Activated naive CD8-positive, alpha-beta T cell treated with anti-CD3 and anti-CD28 coated beads, Interleukin-2, amount 50 U/mL, for 24 hours (primary cell): Measurements from ENCODE around the gene ASPN.

Experiments
- ATAC-seq: fragments of 150-1000 bp; cut with Tn5 transposase; one replicate; pipeline ENCODE4 v1.10.0; 2021
- DNase-seq: peaks from one replicate; pipeline ENCODE4 v3.0.0; 2021
- H3K27ac Mint-ChIP-seq: one replicate; pipeline ENCODE4 v1.8.0; 2021; ENCODE audit warnings: mild to moderate bottlenecking, mixed read lengths
- H3K27me3 Mint-ChIP-seq: one replicate; pipeline ENCODE4 v1.8.0; 2021; ENCODE audit warnings: mixed read lengths
- H3K36me3 Mint-ChIP-seq: one replicate; pipeline ENCODE4 v1.8.0; 2021; ENCODE audit warnings: low read depth, mixed read lengths
- H3K4me1 Mint-ChIP-seq: one replicate; pipeline ENCODE4 v1.8.0; 2021; ENCODE audit warnings: mixed read lengths
- H3K4me3 Mint-ChIP-seq: one replicate; pipeline ENCODE4 v1.8.0; 2021; ENCODE audit warnings: mild to moderate bottlenecking, moderate library complexity, mixed read lengths
- H3K9me3 Mint-ChIP-seq: one replicate; pipeline ENCODE4 v1.8.0; 2021; ENCODE audit warnings: mixed read lengths

ASPN gene

GRCh38 chr9:92512622-92513021 lies 30.3 kb upstream of the ASPN start:
- H3K27me3 Mint-ChIP-seq = no peaks in the 10 kb centered on the region
- no peaks in the 10 kb centered on the region for H3K9me3 Mint-ChIP-seq
- no peak overlapping the region for H3K4me3 Mint-ChIP-seq
- peaks cover 5% of the 10 kb centered on the region for H3K4me1 Mint-ChIP-seq
- no peaks in the 10 kb centered on the region for H3K36me3 Mint-ChIP-seq
- no peak for DNase-seq
- peak overlapping the region; percentile 6 for H3K27ac Mint-ChIP-seq
- ATAC-seq = peak; percentile 77

DNA sequence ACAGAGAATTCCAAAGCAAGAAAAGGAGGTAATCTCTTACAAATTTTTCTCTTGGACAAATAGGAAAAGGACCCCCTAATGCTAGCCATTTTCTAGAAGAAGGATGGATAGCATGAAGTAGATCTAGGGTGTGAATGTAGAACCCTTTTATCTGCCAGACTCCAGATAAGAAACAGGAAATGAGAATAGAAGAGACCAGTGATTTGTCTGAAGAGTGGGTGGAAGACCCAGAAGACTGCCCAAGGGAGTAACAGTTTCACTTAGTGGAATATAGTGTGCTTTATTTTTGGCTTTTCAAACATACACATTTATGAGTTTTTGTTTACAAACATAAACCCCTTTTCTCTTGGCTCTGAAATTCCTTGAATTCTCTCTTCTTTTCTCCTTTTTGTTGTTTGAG lies 28.4 kb upstream of the ASPN start:
- H3K4me3 Mint-ChIP-seq = no peak overlapping the region
- H3K27ac Mint-ChIP-seq = no peak overlapping the region
- DNase-seq (no peak), ATAC-seq (no peak)
- H3K9me3 Mint-ChIP-seq = no peaks in the 10 kb centered on the region
- no peaks in the 10 kb centered on the region for H3K27me3 Mint-ChIP-seq
- H3K4me1 Mint-ChIP-seq = peaks cover 5% of the 10 kb centered on the region
- H3K36me3 Mint-ChIP-seq = no peaks in the 10 kb centered on the region

- DNase-seq = no peak
- Mint-ChIP-seq H3K27ac (no peak overlapping the region), H3K4me3 (no peak overlapping the region), H3K27me3 (no peaks in the 10 kb centered on the region), H3K4me1 (peaks cover 5% of the 10 kb centered on the region), H3K36me3 (no peaks in the 10 kb centered on the region), H3K9me3 (no peaks in the 10 kb centered on the region)
- no peak for ATAC-seq
Measured at GRCh38 chr9:92509050-92509449, 26.7 kb upstream of the ASPN start.

DNA sequence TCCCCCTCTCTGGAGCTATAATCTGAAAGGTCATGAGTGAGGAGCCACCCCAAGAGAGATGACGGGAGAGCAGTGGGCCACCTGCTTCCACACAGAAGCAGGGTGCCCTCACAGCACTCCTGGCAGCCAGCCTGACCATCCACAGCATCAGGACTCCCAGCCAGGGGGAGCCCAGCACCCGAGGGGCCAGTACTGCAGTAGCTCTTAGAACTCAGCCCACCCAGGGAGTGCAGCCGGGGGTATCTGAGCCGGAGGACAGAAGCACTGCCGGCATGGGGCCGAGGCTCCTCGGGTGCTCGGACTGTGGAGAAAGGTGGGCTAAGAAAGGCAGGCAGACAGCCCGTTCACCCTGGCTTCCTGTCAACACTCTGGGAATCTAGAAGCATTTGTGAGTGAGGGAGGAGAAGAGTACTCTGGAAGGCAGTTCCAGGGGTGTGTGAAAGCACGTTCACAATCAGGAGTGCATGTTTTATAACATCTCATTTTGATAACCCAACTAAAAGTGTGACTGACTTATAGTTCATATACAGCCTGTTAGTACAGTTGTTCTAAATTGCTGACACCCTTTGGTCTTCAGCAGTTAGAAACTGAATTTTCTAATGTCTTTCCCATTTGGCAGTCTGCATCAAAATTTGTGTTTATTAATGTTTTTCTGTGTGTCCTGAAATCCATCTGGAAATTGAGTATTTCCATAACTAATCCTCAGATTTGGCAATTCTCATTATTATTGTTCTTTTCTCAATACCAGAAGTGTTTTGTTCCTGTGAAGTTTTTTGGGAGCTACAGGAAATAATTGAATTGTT lies 25.9 kb upstream of the ASPN start:
- no peaks in the 10 kb centered on the region for H3K36me3 Mint-ChIP-seq
- no peak overlapping the region for H3K4me3 Mint-ChIP-seq
- ATAC-seq (no peak), DNase-seq (no peak)
- H3K27me3 Mint-ChIP-seq = no peaks in the 10 kb centered on the region
- H3K27ac Mint-ChIP-seq = no peak overlapping the region
- no peaks in the 10 kb centered on the region for H3K9me3 Mint-ChIP-seq
- H3K4me1 Mint-ChIP-seq = peaks cover 5% of the 10 kb centered on the region

DNA sequence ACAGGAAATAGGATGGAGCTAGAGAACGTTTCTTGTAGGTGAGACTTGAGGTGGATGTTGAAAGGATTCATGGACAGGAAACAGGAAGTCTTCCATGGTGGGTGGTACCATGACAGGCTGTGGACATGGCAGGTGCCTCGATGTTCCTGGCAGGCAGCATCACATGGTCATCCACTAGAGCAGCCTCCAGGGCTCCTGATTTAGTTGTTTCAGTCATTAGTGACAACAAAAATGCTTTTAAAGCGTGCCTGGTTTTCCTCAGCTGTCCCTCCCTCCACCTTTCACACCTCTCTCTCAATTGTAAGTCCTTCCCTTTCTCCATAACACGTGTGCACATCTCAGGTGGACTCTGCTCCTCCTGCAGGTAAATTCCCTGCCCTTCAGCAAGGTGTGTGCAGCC lies 25.2 kb upstream of the ASPN start:
- no peaks in the 10 kb centered on the region for H3K9me3 Mint-ChIP-seq
- no peaks in the 10 kb centered on the region for H3K36me3 Mint-ChIP-seq
- ATAC-seq (no peak), DNase-seq (no peak)
- no peaks in the 10 kb centered on the region for H3K27me3 Mint-ChIP-seq
- H3K4me1 Mint-ChIP-seq = peaks cover 5% of the 10 kb centered on the region
- no peak overlapping the region for H3K4me3 Mint-ChIP-seq
- H3K27ac Mint-ChIP-seq = no peak overlapping the region

GRCh38 chr9:92507005-92507404 lies 24.7 kb upstream of the ASPN start:
- Mint-ChIP-seq H3K4me1 (peaks cover 2% of the 10 kb centered on the region), H3K27ac (no peak overlapping the region), H3K4me3 (no peak overlapping the region), H3K9me3 (no peaks in the 10 kb centered on the region), H3K36me3 (no peaks in the 10 kb centered on the region), H3K27me3 (no peaks in the 10 kb centered on the region)
- no peak for ATAC-seq
- no peak for DNase-seq

DNA sequence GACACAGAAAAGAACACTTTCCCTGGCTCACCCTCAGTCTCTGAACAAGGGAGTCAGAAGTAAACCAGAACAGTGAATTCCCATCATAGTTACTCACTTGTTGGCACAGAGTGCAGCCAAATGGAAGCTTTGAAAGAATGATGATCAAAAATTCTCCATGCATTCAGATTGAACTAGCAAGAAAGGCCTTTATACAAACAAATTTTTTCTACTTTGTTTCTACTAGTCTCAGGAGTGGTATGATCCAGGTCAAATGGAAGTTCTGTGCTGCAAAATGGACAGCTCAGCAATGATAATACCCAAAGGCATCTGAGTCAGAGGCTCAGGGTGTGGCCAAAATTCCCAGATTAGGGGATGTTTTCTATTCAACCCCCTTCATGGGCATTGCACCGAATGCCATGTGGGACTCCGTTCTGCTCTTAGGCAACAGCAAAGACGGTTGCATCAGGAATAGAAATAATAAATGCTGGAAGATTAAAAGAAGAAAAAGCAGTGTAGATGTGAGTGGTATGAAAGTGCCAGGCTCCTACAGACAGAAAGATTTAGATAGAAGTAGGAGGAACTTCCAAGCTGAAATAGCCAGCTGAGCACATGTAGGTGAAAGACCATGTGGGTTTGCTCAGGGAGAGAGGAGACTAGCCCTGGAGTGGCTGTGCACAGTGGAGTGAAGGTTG lies 24.0 kb upstream of the ASPN start:
- H3K36me3 Mint-ChIP-seq = no peaks in the 10 kb centered on the region
- H3K27ac Mint-ChIP-seq = no peak overlapping the region
- H3K27me3 Mint-ChIP-seq = no peaks in the 10 kb centered on the region
- DNase-seq = no peak
- H3K4me3 Mint-ChIP-seq = no peak overlapping the region
- H3K9me3 Mint-ChIP-seq = no peaks in the 10 kb centered on the region
- peaks cover 2% of the 10 kb centered on the region for H3K4me1 Mint-ChIP-seq
- no peak for ATAC-seq

- DNase-seq (no peak), ATAC-seq (no peak)
- Mint-ChIP-seq H3K27ac (no peak overlapping the region), H3K4me1 (no peaks in the 10 kb centered on the region), H3K4me3 (no peak overlapping the region), H3K36me3 (no peaks in the 10 kb centered on the region), H3K27me3 (no peaks in the 10 kb centered on the region), H3K9me3 (no peaks in the 10 kb centered on the region)
Measured at GRCh38 chr9:92504881-92505280, 22.6 kb upstream of the ASPN start.

DNA sequence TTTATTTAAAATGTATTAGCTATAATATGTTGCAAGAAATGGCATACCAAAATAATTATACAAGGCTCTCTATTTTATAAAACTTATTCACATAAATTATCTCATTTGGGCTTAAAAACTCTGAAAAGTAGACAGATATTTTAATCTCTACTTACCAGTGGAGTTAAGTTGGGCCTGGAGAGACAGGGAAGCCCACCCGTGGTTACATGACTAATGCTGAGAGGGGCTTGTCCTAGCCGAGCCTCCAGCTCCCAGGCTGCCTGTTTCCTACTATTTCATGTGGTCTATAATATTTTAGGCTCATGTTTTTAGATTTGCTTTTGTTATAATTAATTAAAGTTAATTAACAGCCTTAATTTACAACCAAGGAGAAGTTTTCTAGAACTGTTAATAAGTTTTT lies 20.9 kb upstream of the ASPN start:
- no peak for DNase-seq
- no peak overlapping the region for H3K27ac Mint-ChIP-seq
- H3K4me1 Mint-ChIP-seq = no peaks in the 10 kb centered on the region
- no peak for ATAC-seq
- no peaks in the 10 kb centered on the region for H3K9me3 Mint-ChIP-seq
- no peaks in the 10 kb centered on the region for H3K36me3 Mint-ChIP-seq
- H3K4me3 Mint-ChIP-seq = no peak overlapping the region
- H3K27me3 Mint-ChIP-seq = no peaks in the 10 kb centered on the region

- no peaks in the 10 kb centered on the region for H3K27me3 Mint-ChIP-seq
- H3K27ac Mint-ChIP-seq = no peak overlapping the region
Measured at GRCh38 chr9:92501671-92502393, 19.5 kb upstream of the ASPN start.

GRCh38 chr9:92500725-92501124 lies 18.4 kb upstream of the ASPN start:
- no peak overlapping the region for H3K27ac Mint-ChIP-seq
- no peak overlapping the region for H3K4me3 Mint-ChIP-seq
- no peaks in the 10 kb centered on the region for H3K27me3 Mint-ChIP-seq
- no peaks in the 10 kb centered on the region for H3K4me1 Mint-ChIP-seq
- H3K36me3 Mint-ChIP-seq = peaks cover 2% of the 10 kb centered on the region
- H3K9me3 Mint-ChIP-seq = no peaks in the 10 kb centered on the region
- ATAC-seq (no peak), DNase-seq (no peak)

More at GRCh38 chr9:92501671-92502393, 19.5 kb upstream of the ASPN start:
- Mint-ChIP-seq H3K4me1 (no peaks in the 10 kb centered on the region), H3K36me3 (peaks cover 2% of the 10 kb centered on the region), H3K9me3 (no peaks in the 10 kb centered on the region), H3K4me3 (no peak overlapping the region)
- no peak for ATAC-seq
- peak; percentile 8 for DNase-seq

DNA sequence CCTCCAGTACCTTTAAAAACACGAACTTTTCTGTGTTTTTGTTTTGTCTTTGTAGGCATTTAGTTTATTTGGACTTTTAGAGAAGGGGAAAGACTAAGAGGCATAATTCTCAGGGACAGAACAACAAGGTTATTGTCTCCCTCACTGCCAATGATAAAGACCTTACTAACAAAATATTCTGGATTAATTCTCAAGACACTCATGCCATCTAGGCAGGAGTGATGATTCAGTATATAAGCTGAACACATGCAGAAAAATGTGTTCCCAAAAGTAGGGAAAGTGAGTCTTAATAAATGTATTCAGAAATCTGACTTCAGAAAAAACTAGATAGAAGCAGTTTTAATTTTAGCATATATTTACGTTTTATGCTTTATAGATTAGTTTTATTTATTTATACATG lies 17.4 kb upstream of the ASPN start:
- no peaks in the 10 kb centered on the region for H3K27me3 Mint-ChIP-seq
- H3K4me1 Mint-ChIP-seq = no peaks in the 10 kb centered on the region
- H3K27ac Mint-ChIP-seq = no peak overlapping the region
- no peaks in the 10 kb centered on the region for H3K9me3 Mint-ChIP-seq
- no peak overlapping the region for H3K4me3 Mint-ChIP-seq
- no peak for ATAC-seq
- DNase-seq = no peak
- peaks cover 2% of the 10 kb centered on the region for H3K36me3 Mint-ChIP-seq

DNA sequence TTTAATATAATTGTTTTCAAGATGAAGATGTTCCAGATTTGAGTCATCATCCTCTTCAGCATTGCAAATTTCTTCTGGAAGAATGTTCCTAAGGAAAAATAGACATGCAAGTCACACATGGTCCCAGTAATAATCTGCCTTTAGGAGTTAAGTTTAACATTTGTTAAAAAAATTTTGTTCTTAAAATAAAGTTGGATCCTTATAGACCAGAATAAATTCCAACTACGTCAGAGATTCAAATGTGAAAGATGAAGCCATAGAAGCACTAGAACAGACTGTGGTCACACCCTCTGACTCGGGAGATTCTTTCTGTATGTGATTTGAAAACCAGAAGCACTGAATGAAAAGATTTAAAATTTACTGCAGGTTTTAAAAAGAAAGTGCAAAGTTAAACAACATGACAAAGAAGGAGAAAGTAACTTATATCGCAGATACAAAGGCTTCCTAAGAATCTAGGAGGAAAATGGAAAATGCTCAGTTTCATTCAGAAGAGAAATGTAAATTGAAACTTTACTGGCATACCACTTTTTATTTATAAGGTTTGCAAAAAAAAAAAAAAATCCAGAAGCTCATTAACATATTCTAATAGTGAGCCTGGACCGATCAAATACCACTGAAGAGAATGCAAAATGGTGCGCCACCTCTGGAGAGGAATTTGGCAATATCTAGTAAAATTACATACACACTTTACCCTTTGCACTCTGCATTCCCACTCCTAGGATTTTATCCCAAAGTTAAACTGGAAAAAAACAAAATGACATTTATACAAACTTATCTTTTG lies 14.3 kb upstream of the ASPN start:
- Mint-ChIP-seq H3K9me3 (no peaks in the 10 kb centered on the region), H3K36me3 (peaks cover 2% of the 10 kb centered on the region), H3K27ac (no peak overlapping the region), H3K4me3 (no peak overlapping the region), H3K27me3 (no peaks in the 10 kb centered on the region), H3K4me1 (no peaks in the 10 kb centered on the region)
- DNase-seq = no peak
- ATAC-seq = no peak

DNA sequence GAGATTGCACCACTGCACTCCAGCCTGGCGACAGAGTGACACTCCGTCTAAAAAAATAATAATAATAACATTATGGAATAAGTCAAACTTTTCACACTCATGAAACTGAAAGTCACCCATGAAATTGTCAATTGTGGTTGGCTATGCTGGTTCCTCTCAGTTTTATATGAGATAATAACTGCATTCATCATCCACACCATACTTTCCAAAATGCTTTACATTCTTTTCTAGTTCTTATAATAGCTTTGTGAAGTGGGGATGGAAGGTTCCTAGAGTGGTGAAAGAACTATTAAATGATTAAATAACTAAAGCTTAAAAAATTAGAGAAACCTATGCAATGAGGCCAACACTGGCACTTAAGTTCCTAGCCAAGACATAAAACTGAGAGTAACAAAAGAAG lies 12.6 kb upstream of the ASPN start:
- Mint-ChIP-seq H3K27ac (no peak overlapping the region), H3K27me3 (no peaks in the 10 kb centered on the region), H3K4me1 (no peaks in the 10 kb centered on the region), H3K4me3 (no peak overlapping the region), H3K9me3 (no peaks in the 10 kb centered on the region), H3K36me3 (peaks cover 2% of the 10 kb centered on the region)
- no peak for DNase-seq
- ATAC-seq = no peak
